PC-3 (cell line): ENCODE data around the gene ARHGAP26. TPM values are rescaled to one million over a fixed set of nuclear protein-coding genes. Genes with fewer than 3 reads are reported as not detected.

Source experiments
- ATAC-seq: fragments of 200-7000 bp; cut with Tn5 transposase; 2 replicates; pipeline ENCODE4 v1.9.1; 2020; ENCODE audit warnings: mild to moderate bottlenecking, moderate library complexity
- BruUV-seq: library from RNA; stranded (reverse); fragments of 400-500 nt; replicated peaks from 2 replicates; lab custom pipeline; 2021; lab: Mats Ljungman, UMichigan
- CTCF ChIA-PET: fragments of 300-600 bp; sonication (Branson Sonifier 250); formaldehyde crosslinking; loops from one replicate; lab custom pipeline; 2022; ENCODE audit warnings: antibody characterized with exemption; lab: Charles Lee
- POLR2A ChIA-PET: fragments of 300-600 bp; sonication (Branson Sonifier 250); formaldehyde crosslinking; loops from one replicate; lab custom pipeline; 2022; ENCODE audit warnings: antibody characterized with exemption; ENCODE audit not compliant: unreplicated experiment; lab: Charles Lee
- DNase-seq: peaks from one replicate; pipeline ENCODE4 v3.0.0-alpha.2; 2015
- H2AFZ ChIP-seq: fragments of 300-600 bp; sonication (generic); 2 replicates; pipeline ENCODE4 v1.6.0; 2016; ENCODE audit warnings: antibody characterized with exemption, low read length
- H3F3A ChIP-seq: fragments of 300-600 bp; sonication (generic); one replicate; pipeline ENCODE4 v1.6.0; 2017; ENCODE audit warnings: antibody characterized with exemption, low read length, control low read depth, mild to moderate bottlenecking; ENCODE audit not compliant: unreplicated experiment
- H3K27ac ChIP-seq: fragments of 300-600 bp; sonication (generic); 2 replicates; pipeline ENCODE4 v1.5.1; 2016; ENCODE audit warnings: mild to moderate bottlenecking, low read length
- H3K27me3 ChIP-seq: fragments of 300-600 bp; sonication (generic); 2 replicates; pipeline ENCODE4 v1.6.1; 2016; ENCODE audit warnings: low read length, mixed read lengths
- H3K36me3 ChIP-seq: fragments of 300-600 bp; sonication (generic); 2 replicates; pipeline ENCODE4 v1.6.1; 2016; ENCODE audit warnings: low read depth, mixed run types, low read length, mixed read lengths
- H3K4me1 ChIP-seq: fragments of 300-600 bp; sonication (generic); 2 replicates; pipeline ENCODE4 v1.5.1; 2016; ENCODE audit warnings: low read length; ENCODE audit not compliant: insufficient read depth
- H3K4me2 ChIP-seq: fragments of 300-600 bp; sonication (generic); 2 replicates; pipeline ENCODE4 v1.6.0; 2016; ENCODE audit warnings: low read length
- H3K4me3 ChIP-seq: fragments of 300-600 bp; sonication (generic); 2 replicates; pipeline ENCODE4 v1.5.1; 2016; ENCODE audit warnings: mild to moderate bottlenecking, low read length, mixed read lengths
- H3K79me2 ChIP-seq: fragments of 300-600 bp; sonication (generic); 2 replicates; pipeline ENCODE4 v1.6.1; 2017; ENCODE audit warnings: low read length, mixed read lengths
- H3K9ac ChIP-seq: fragments of 300-600 bp; sonication (generic); 2 replicates; pipeline ENCODE4 v1.6.0; 2016; ENCODE audit warnings: mild to moderate bottlenecking, low read length
- H3K9me2 ChIP-seq: fragments of 300-600 bp; sonication (generic); replicated peaks from 2 replicates; pipeline ENCODE4 v1.6.1; 2016; ENCODE audit warnings: mixed run types, low read length, mixed read lengths
- H3K9me3 ChIP-seq: fragments of 300-600 bp; sonication (generic); 2 replicates; pipeline ENCODE4 v1.6.1; 2016; ENCODE audit warnings: low read length, mixed read lengths
- H4K20me1 ChIP-seq: fragments of 300-600 bp; sonication (generic); 2 replicates; pipeline ENCODE4 v1.6.1; 2016; ENCODE audit warnings: low read length, mixed read lengths
- EZH2 ChIP-seq: fragments of 300-600 bp; sonication (generic); IDR thresholded peaks from one replicate; pipeline ENCODE4 v1.6.1; 2017; ENCODE audit warnings: antibody characterized with exemption, mild to moderate bottlenecking, low read length; ENCODE audit not compliant: unreplicated experiment
- EZH2phosphoT487 ChIP-seq: fragments of 300-600 bp; sonication (generic); IDR thresholded peaks from 2 replicates; pipeline ENCODE4 v1.6.1; 2018; ENCODE audit warnings: mild to moderate bottlenecking, antibody characterized with exemption, low read length, borderline replicate concordance
- intact Hi-C: fragments of 100-400 bp; cut with micrococcal nuclease; formaldehyde crosslinking; loops from 2 replicates; pipeline ENCODE4 v1.9.0; 2023
- total RNA-seq: library from RNA; depleted of rRNA; stranded (reverse); fragments of >200 nt; gene quantifications from 2 replicates; pipeline ENCODE4 v1.2.3, GENCODE V29; 2014
- TF ChIP-seq, protein P1 (sequence below): fragments of 300-600 bp; sonication (generic); conservative IDR thresholded peaks from 2 replicates; pipeline ENCODE4 v1.5.1; 2017; ENCODE audit warnings: antibody characterized with exemption, low read depth, mild to moderate bottlenecking, low read length

ARHGAP26 gene
- total RNA-seq, 1 experiment from 2014 or later = 11.7 TPM

DNA sequence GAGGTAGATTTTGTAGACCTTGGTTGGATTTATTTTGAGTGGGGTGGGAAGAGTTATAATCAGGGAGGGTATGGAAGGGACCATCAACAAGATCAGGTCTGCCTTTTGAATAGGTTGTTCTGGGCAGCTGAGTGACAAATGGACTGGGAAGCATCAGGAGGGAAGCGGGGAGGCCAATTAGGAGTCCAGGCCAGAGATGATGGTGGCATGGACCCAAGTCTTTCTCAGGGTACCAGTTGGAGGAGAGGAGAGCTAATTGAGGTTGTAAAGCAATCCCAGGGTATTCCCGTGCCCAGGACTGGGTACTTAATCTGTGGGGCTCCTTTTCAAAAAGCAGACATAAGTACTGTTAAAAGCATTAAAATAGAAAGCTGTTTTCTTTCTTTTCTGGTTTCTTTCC, 88.9 kb downstream of the ARHGAP26 start:
- ATAC-seq (no peak), DNase-seq (no peak)
- CTCF ChIA-PET = no interaction called here
- Histone ChIP-seq H3K4me2 (no peak overlapping the region), H3K9me2 (no peaks in the 10 kb centered on the region), H3K9me3 (no peaks in the 10 kb centered on the region), H3K27me3 (no peaks in the 10 kb centered on the region), H2AFZ (no peak overlapping the region), H3K4me1 (peaks cover 6% of the 10 kb centered on the region; the same call in 1 of the 2 replicates), H3K36me3 (no peaks in the 10 kb centered on the region), H3K27ac (no peak overlapping the region), H4K20me1 (no peaks in the 10 kb centered on the region), H3K79me2 (peaks cover 14% of the 10 kb centered on the region; the same call in 1 of the 2 replicates), H3K4me3 (no peak overlapping the region), H3F3A (no peaks in the 10 kb centered on the region), H3K9ac (no peak overlapping the region)
- TF ChIP-seq, protein P1, sequence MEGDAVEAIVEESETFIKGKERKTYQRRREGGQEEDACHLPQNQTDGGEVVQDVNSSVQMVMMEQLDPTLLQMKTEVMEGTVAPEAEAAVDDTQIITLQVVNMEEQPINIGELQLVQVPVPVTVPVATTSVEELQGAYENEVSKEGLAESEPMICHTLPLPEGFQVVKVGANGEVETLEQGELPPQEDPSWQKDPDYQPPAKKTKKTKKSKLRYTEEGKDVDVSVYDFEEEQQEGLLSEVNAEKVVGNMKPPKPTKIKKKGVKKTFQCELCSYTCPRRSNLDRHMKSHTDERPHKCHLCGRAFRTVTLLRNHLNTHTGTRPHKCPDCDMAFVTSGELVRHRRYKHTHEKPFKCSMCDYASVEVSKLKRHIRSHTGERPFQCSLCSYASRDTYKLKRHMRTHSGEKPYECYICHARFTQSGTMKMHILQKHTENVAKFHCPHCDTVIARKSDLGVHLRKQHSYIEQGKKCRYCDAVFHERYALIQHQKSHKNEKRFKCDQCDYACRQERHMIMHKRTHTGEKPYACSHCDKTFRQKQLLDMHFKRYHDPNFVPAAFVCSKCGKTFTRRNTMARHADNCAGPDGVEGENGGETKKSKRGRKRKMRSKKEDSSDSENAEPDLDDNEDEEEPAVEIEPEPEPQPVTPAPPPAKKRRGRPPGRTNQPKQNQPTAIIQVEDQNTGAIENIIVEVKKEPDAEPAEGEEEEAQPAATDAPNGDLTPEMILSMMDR = no peak
- no peak for TF ChIP-seq EZH2
- TF ChIP-seq EZH2phosphoT487 = no peak
- POLR2A ChIA-PET = no interaction called here
- BruUV-seq = no TSS peak
- intact Hi-C loops = no loop called here

DNA sequence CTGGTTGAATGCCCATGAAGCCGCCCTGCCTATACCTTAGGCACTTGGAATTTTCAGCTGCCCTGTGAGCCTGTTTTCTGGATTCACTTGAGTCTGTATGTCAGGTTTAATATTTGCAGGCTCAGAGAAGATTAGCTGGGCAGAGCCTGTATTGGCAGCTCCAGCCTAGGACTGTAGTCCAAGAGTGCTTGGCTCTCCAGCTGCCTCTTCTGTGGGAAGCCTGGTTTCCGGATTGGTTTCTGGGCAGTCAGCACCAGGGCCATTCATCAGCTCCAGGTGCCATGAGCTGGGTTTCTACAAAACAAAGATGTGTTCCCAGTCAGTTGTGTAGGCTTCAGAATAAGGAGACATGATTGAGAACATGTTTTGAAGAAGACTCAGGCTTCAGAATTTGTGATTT, 90.1 kb downstream of the ARHGAP26 start:
- ATAC-seq (no peak), DNase-seq (no peak)
- BruUV-seq = no TSS peak
- intact Hi-C loops = no loop called here
- ChIA-PET POLR2A (no interaction called here), CTCF (no interaction called here)
- peaks cover 6% of the 10 kb centered on the region; the same call in 1 of the 2 replicates for H3K4me1 ChIP-seq
- H2AFZ ChIP-seq = no peak overlapping the region
- no peaks in the 10 kb centered on the region for H3K27me3 ChIP-seq
- no peak for TF ChIP-seq EZH2
- TF ChIP-seq, protein P1 = no peak
- TF ChIP-seq EZH2phosphoT487 = no peak
- H3F3A ChIP-seq = no peaks in the 10 kb centered on the region
- H3K79me2 ChIP-seq = 0 out of 2 replicates have a peak, but pooled peaks cover 10% of the 10 kb centered on the region
- H3K9me3 ChIP-seq = no peaks in the 10 kb centered on the region
- H4K20me1 ChIP-seq = no peaks in the 10 kb centered on the region
- no peak overlapping the region for H3K9ac ChIP-seq
- no peak overlapping the region for H3K4me3 ChIP-seq
- H3K27ac ChIP-seq = no peak overlapping the region
- H3K36me3 ChIP-seq = no peaks in the 10 kb centered on the region
- no peak overlapping the region for H3K4me2 ChIP-seq
- H3K9me2 ChIP-seq = no peaks in the 10 kb centered on the region

DNA sequence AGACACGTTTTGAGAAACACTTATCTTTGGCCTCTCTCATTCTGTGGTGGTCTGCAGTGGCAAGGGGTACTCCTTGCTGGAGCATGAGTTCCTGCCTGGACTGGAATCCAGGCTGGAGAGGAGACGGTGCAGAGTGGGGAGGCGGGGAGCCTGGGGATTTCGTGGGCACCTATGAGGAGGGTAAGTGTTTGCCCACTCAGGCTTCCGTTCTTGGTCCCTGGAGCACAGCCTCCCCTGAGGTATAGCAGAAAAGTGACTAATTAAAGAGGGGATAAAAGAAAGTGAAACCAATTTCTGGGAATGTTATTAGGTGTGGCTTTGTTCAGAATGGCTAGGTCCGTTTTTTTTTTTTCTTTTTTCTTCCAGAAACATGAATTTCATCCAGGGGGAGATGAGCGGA, 90.8 kb downstream of the ARHGAP26 start:
- no TSS peak for BruUV-seq
- H3K27ac ChIP-seq = no peak overlapping the region

More for the DNA sequence above, 90.8 kb downstream of the ARHGAP26 start:
- TF ChIP-seq, protein P1 = no peak
- TF ChIP-seq EZH2 = no peak
- TF ChIP-seq EZH2phosphoT487 = no peak
- 0 out of 2 replicates have a peak, but pooled peaks cover 10% of the 10 kb centered on the region for H3K79me2 ChIP-seq
- H3K9ac ChIP-seq = no peak overlapping the region
- ATAC-seq = no peak
- H3K4me3 ChIP-seq = no peak overlapping the region
- no peaks in the 10 kb centered on the region for H3F3A ChIP-seq
- intact Hi-C loops = no loop called here
- DNase-seq = no peak
- no peak overlapping the region for H3K4me2 ChIP-seq
- CTCF ChIA-PET = no interaction called here
- POLR2A ChIA-PET = no interaction called here
- H3K9me2 ChIP-seq = no peaks in the 10 kb centered on the region
- no peaks in the 10 kb centered on the region for H3K27me3 ChIP-seq
- H3K36me3 ChIP-seq = no peaks in the 10 kb centered on the region
- no peaks in the 10 kb centered on the region for H3K9me3 ChIP-seq
- no peak overlapping the region for H2AFZ ChIP-seq
- H3K4me1 ChIP-seq = peaks cover 6% of the 10 kb centered on the region; the same call in 1 of the 2 replicates
- no peaks in the 10 kb centered on the region for H4K20me1 ChIP-seq
